Measurements from ENCODE around the gene DST.

The DST gene

GRCh38 chr6:56642366-56643261 is at the start of gene DST:
Gene DST, minus strand, starts transcription at chr6:56642889.
- no peak for DNase-seq

GRCh38 chr6:56691814-56692213 is 49.1 kb upstream of the DST start:
- DNase-seq = no peak

GRCh38 chr6:56691286-56691595 is 48.6 kb upstream of the DST start:
- no peak for DNase-seq

GRCh38 chr6:56690519-56691285 is 48.0 kb upstream of the DST start:
- DNase-seq = no peak

- no peak for DNase-seq
These were observed 47.0 kb upstream of the DST start for GRCh38 chr6:56689663-56690062.

GRCh38 chr6:56689114-56689513 is 46.4 kb upstream of the DST start:
- no peak for DNase-seq

GRCh38 chr6:56688521-56688920 is 45.8 kb upstream of the DST start:
- DNase-seq = no peak

GRCh38 chr6:56687551-56687950 is 44.9 kb upstream of the DST start:
- DNase-seq = no peak

- no peak for DNase-seq
These were observed 43.7 kb upstream of the DST start for GRCh38 chr6:56686429-56686828.

- no peak for DNase-seq
These were observed 43.3 kb upstream of the DST start for GRCh38 chr6:56685994-56686393.

GRCh38 chr6:56685102-56685733 is 42.5 kb upstream of the DST start:
- no peak for DNase-seq

GRCh38 chr6:56684342-56685101 is 41.8 kb upstream of the DST start:
- no peak for DNase-seq

GRCh38 chr6:56683882-56684281 is 41.2 kb upstream of the DST start:
- DNase-seq = no peak

- DNase-seq = no peak
These were observed 39.9 kb upstream of the DST start for GRCh38 chr6:56682635-56683034.

- DNase-seq = no peak
These were observed 34.9 kb upstream of the DST start for GRCh38 chr6:56677559-56677958.

- DNase-seq = peak; percentile 67
These were observed 29.2 kb upstream of the DST start for GRCh38 chr6:56671651-56672461.

GRCh38 chr6:56671160-56671559 is 28.5 kb upstream of the DST start:
- DNase-seq = no peak

- DNase-seq = no peak
These were observed 26.4 kb upstream of the DST start for GRCh38 chr6:56669041-56669440.

- DNase-seq = no peak
These were observed 25.5 kb upstream of the DST start for GRCh38 chr6:56668158-56668557.

- no peak for DNase-seq
These were observed 24.6 kb upstream of the DST start for GRCh38 chr6:56667336-56667735.

- no peak for DNase-seq
These were observed 21.3 kb upstream of the DST start for GRCh38 chr6:56664029-56664428.

GRCh38 chr6:56663344-56663743 is 20.7 kb upstream of the DST start:
- no peak for DNase-seq

Data from left hindlimb (tissue), 1 donor.